Lung microvascular endothelial cell (primary cell): ENCODE measurements around the gene SEC31A. TPM values are rescaled to one million over a fixed set of nuclear protein-coding genes. Genes with fewer than 3 reads are reported as not detected.
"Not testable (repeated sequence)": the region's sequence is repeated elsewhere in the genome, so short reads cannot be mapped to it uniquely, and the experiment has no call there.

Experiments
- DNase-seq, 2 donors: peaks; one replicate each; pipeline versions ENCODE4 v3.0.0 to v3.0.0-alpha.2; 2010; ENCODE audit warnings: low read depth in 2 of 2
- total RNA-seq: library from RNA; depleted of rRNA; stranded (reverse); fragments of >200 nt; gene quantifications from 2 replicates; pipeline ENCODE4 v1.2.1, GENCODE V29; 2014

SEC31A gene
- total RNA-seq, 1 donor from 2014 or later = 149 TPM

- DNase-seq = peak; percentile 52 to 81
Observed at GRCh38 chr4:82898322-82899243, 7.6 kb upstream of the SEC31A start.

GRCh38 chr4:82896755-82897154 is 5.8 kb upstream of the SEC31A start:
- no peak for DNase-seq

GRCh38 chr4:82893942-82894341 is 3.0 kb upstream of the SEC31A start:
- DNase-seq = no peak

- no peak for DNase-seq
Observed at GRCh38 chr4:82892467-82892802, 1.5 kb upstream of the SEC31A start.

- DNase-seq = peak; percentile 12 to 22
Observed at GRCh38 chr4:82891707-82892466, 934 bp upstream of the SEC31A start.

GRCh38 chr4:82890528-82890900 is 439 bp downstream of the SEC31A start:
- no peak for DNase-seq

GRCh38 chr4:82889287-82889686 is 1.7 kb downstream of the SEC31A start:
- DNase-seq = no peak

- DNase-seq = no peak
Observed at GRCh38 chr4:82886147-82886942, 4.6 kb downstream of the SEC31A start.

GRCh38 chr4:82885410-82885809 is 5.5 kb downstream of the SEC31A start:
- no peak for DNase-seq

- no peak for DNase-seq
Observed at GRCh38 chr4:82868572-82868971, 22.4 kb downstream of the SEC31A start.

GRCh38 chr4:82866706-82867385 is 24.1 kb downstream of the SEC31A start:
- DNase-seq = no peak

- not testable (repeated sequence) for DNase-seq
Observed at GRCh38 chr4:82866033-82866432, 24.9 kb downstream of the SEC31A start.

GRCh38 chr4:82865592-82865991 is 25.4 kb downstream of the SEC31A start:
- peak; percentile 92 for DNase-seq

- DNase-seq = no peak
Observed at GRCh38 chr4:82864336-82864979, 26.5 kb downstream of the SEC31A start.

- no peak for DNase-seq
Observed at GRCh38 chr4:82861529-82861928, 29.4 kb downstream of the SEC31A start.

- not testable (repeated sequence) for DNase-seq
Observed at GRCh38 chr4:82860487-82860886, 30.5 kb downstream of the SEC31A start.

GRCh38 chr4:82852751-82853285 is 38.1 kb downstream of the SEC31A start:
- peak in 1 of 2 donors; percentile 39 for DNase-seq

GRCh38 chr4:82851885-82852750 is 38.8 kb downstream of the SEC31A start:
- DNase-seq = peak; percentile 54 to 69

GRCh38 chr4:82851318-82851717 is 39.6 kb downstream of the SEC31A start:
- no peak for DNase-seq
